ENCODE results near the gene C1QL3. TPM values are rescaled to one million over a fixed set of nuclear protein-coding genes. Genes with fewer than 3 reads are reported as not detected.
A peak's percentile ranks its signal among the peaks of the same experiment; 100 is the strongest.

Gene C1QL3
- total RNA-seq, 3 donors from 2014 or later, result 0.16 TPM; not detected in 2

- Histone ChIP-seq H3K9me3 (no peaks in the 10 kb centered on the region), H3K36me3 (ENCODE audit: low read depth) (no peaks in the 10 kb centered on the region), H3K4me1 (ENCODE audit: low read depth) (no peaks in the 10 kb centered on the region), H3K4me3 (no peak overlapping the region)
- ATAC-seq, result no peak
- intact Hi-C loops (cut with DNase I, micrococcal nuclease), result no loop called here
- no peak for TF ChIP-seq CTCF (IDR thresholded peaks at IDR 0.05)
- no peak for DNase-seq
Observed at GRCh38 chr10:16536155-16536554, 14.5 kb upstream of the C1QL3 start.

- no peak for ATAC-seq
- no peaks in the 10 kb centered on the region for H3K36me3 ChIP-seq (ENCODE audit: low read depth)
- H3K9me3 ChIP-seq, result no peaks in the 10 kb centered on the region
- H3K4me3 ChIP-seq, result no peak overlapping the region
- no peaks in the 10 kb centered on the region for H3K4me1 ChIP-seq (ENCODE audit: low read depth)
- no peak for TF ChIP-seq CTCF (IDR thresholded peaks at IDR 0.05)
- intact Hi-C loops (cut with DNase I, micrococcal nuclease), result no loop called here
- no peak for DNase-seq
Observed at GRCh38 chr10:16529853-16530252, 8.2 kb upstream of the C1QL3 start.

- H3K9me3 ChIP-seq, result no peaks in the 10 kb centered on the region
- no peak for ATAC-seq
- H3K36me3 ChIP-seq (ENCODE audit: low read depth), result no peaks in the 10 kb centered on the region
- no peak for TF ChIP-seq CTCF (IDR thresholded peaks at IDR 0.05)
- intact Hi-C loops (cut with DNase I, micrococcal nuclease), result no loop called here
- H3K4me1 ChIP-seq (ENCODE audit: low read depth), result no peaks in the 10 kb centered on the region
- no peak for DNase-seq
- no peak overlapping the region for H3K4me3 ChIP-seq
Observed at GRCh38 chr10:16527452-16527851, 5.8 kb upstream of the C1QL3 start.

- no peak for TF ChIP-seq CTCF (IDR thresholded peaks at IDR 0.05)
- ATAC-seq, result peak; percentile 43
- no peaks in the 10 kb centered on the region for H3K9me3 ChIP-seq
- no peaks in the 10 kb centered on the region for H3K36me3 ChIP-seq (ENCODE audit: low read depth)
- intact Hi-C loops (cut with DNase I, micrococcal nuclease), result no loop called here
- peaks cover 7% of the 10 kb centered on the region for H3K4me1 ChIP-seq (ENCODE audit: low read depth)
- peak; percentile 6 to 45 (median 24) for DNase-seq
- H3K4me3 ChIP-seq, result no peak overlapping the region
Observed at GRCh38 chr10:16520900-16521299, 779 bp downstream of the C1QL3 start.

- DNase-seq, result no peak
- no peaks in the 10 kb centered on the region for H3K36me3 ChIP-seq (ENCODE audit: low read depth)
- H3K4me3 ChIP-seq, result no peak overlapping the region
- peak; percentile 51 for ATAC-seq
- no peak for TF ChIP-seq CTCF (IDR thresholded peaks at IDR 0.05)
- intact Hi-C loops (cut with DNase I, micrococcal nuclease), result no loop called here
- no peaks in the 10 kb centered on the region for H3K9me3 ChIP-seq
- peaks cover 7% of the 10 kb centered on the region for H3K4me1 ChIP-seq (ENCODE audit: low read depth)
Observed at GRCh38 chr10:16519908-16520861, 1.5 kb downstream of the C1QL3 start.

Data from mucosa of descending colon (tissue), 3 donors.